HEK293T (cell line): ENCODE measurements around the gene UBE2U.

Experiments
- ARNT ChIP-seq: fragments of 450-650 bp; IDR thresholded peaks from 2 replicates; pipeline ENCODE4 v1.6.1; 2017; ENCODE audit warnings: mild to moderate bottlenecking
- FOXK2 ChIP-seq: fragments of 450-650 bp; IDR thresholded peaks from 2 replicates; pipeline ENCODE4 v1.6.1; 2016; ENCODE audit warnings: mild to moderate bottlenecking
- L3MBTL2 ChIP-seq: fragments of 450-650 bp; conservative IDR thresholded peaks from 2 replicates; pipeline ENCODE4 v1.6.1; 2016; ENCODE audit warnings: mild to moderate bottlenecking

DNA sequence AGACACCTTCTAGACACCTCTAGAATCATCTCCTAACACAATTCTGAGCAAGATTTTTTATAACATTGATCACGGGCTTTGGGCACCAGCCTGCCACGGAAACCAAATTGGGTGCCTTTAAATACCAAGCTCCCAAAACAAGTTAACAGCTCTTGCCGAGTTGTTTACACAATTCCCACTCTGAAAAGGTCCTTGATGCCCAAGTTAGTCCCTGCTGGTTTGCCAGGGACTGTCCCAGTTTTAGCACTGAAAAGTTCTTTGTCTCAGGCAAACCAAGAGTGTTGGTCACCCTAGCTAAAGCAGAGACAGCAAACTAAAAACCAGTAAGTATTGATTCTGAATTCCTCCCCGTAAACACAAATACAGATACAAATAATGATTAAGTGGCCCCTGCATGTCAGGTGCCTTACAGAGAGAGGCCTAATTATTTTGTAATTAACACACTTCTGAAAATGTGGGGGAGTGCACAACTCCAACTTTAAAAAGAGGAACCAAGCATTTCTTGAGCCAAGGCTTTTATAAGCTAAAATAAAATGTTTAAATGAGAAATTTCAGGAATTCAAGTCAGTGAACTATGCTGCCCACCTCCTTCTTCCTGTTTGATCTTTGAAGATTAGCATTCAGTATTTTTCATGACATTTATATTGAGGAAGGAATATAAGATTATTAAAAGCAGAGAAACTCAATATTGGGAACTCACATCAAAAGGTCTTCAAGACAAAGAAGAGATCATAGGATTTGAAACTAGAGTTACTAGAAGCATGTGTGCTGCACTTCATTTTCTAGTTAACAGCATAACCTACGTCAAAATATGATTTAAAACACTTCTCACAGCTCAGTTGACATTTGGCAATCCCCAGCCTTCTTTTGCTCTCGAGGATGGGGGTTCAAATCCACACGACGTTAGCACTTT, 9.0 kb upstream of the UBE2U start:
- no peak for TF ChIP-seq L3MBTL2
- TF ChIP-seq ARNT: no peak
- TF ChIP-seq FOXK2: no peak
